Activated CD8-positive, alpha-beta memory T cell treated with anti-CD3 and anti-CD28 coated beads, Interleukin-2, amount 10 ng/mL, durations not matched to agents 7 days and 5 days (primary cell): ENCODE results near the gene SLC12A7. TPM values are rescaled to one million over a fixed set of nuclear protein-coding genes. Genes with fewer than 3 reads are reported as not detected.
"Not testable (repeated sequence)": the region's sequence is repeated elsewhere in the genome, so short reads cannot be mapped to it uniquely, and the experiment has no call there.

Source experiments
- ATAC-seq: fragments of 150-1000 bp; cut with Tn5 transposase; one replicate; pipeline ENCODE4 v1.10.0; 2021; ENCODE audit warnings: moderate library complexity
- CTCF ChIA-PET: fragments of 350-600 bp; sonication (Branson Sonifier 250); formaldehyde crosslinking; loops from one replicate; lab custom pipeline; 2021; ENCODE audit warnings: antibody characterized with exemption; lab: Charles Lee
- DNase-seq: peaks from one replicate; pipeline ENCODE4 v3.0.0-alpha.2; 2020
- H3K27ac Mint-ChIP-seq: one replicate; pipeline ENCODE4 v1.8.0; 2021; ENCODE audit warnings: mild to moderate bottlenecking, mixed read lengths
- H3K27me3 Mint-ChIP-seq: one replicate; pipeline ENCODE4 v1.8.0; 2021; ENCODE audit warnings: mixed read lengths
- H3K36me3 Mint-ChIP-seq: one replicate; pipeline ENCODE4 v1.8.0; 2021; ENCODE audit warnings: mild to moderate bottlenecking, mixed read lengths
- H3K4me1 Mint-ChIP-seq: one replicate; pipeline ENCODE4 v1.8.0; 2021; ENCODE audit warnings: mixed read lengths
- H3K4me3 Mint-ChIP-seq: one replicate; pipeline ENCODE4 v1.8.0; 2021; ENCODE audit warnings: mild to moderate bottlenecking, moderate library complexity, mixed read lengths
- H3K9me3 Mint-ChIP-seq: one replicate; pipeline ENCODE4 v1.8.0; 2022; ENCODE audit warnings: low read depth, mixed read lengths
- microRNA-seq: library from miRNA; unstranded; fragments of <30 nt; microRNA quantifications from one replicate; pipeline ENCODE4 v1.2.0, GENCODE V29; 2022
- total RNA-seq, 2 experiments: library from RNA; stranded (reverse); gene quantifications; one replicate each; pipeline ENCODE4 v1.2.3, GENCODE V29; 2021

The SLC12A7 gene
- total RNA-seq, 2 experiments from 2014 or later, result 6.6 to 12.2 TPM

DNA sequence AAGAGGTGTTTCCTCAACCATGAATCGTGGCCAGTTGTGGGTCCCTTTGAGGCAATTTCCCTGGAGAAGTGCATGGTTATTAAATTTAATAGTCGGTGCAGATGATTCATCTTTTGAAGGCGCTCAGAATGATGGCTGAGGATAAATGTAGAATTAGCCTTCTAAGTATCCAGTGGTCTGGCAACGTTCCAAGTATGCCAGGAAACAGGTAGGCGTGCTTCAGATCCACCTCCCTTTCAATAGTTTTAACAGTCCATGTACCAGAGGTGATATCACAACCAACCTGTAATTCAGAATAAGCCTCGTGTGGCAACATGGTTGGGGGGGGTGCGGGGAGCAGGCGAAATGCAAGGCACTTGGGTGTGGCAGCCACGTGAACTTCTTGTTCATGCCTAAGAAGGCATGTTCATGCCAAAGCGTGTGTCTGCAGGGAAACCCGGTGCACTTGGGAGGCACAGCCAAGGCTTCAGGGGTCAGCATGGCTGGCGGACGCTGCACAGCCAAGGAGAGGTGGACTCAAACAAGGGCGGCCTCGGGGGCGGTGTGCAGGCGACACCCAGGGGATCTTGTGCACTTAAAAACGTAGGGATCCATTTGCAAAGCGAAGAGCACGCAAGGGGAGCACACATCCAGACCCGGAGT lies 108.4 kb downstream of the SLC12A7 start:
- ATAC-seq, result no peak
- Mint-ChIP-seq H3K27me3 (peaks cover 63% of the 10 kb centered on the region), H3K9me3 (no peaks in the 10 kb centered on the region), H3K4me1 (peaks cover 18% of the 10 kb centered on the region), H3K4me3 (no peak overlapping the region), H3K36me3 (no peaks in the 10 kb centered on the region), H3K27ac (no peak overlapping the region)
- DNase-seq, result peak; percentile 38
- CTCF ChIA-PET, result no interaction called here

GRCh38 chr5:1002836-1003235 lies 109.0 kb downstream of the SLC12A7 start:
- no peaks in the 10 kb centered on the region for H3K36me3 Mint-ChIP-seq
- no peak for ATAC-seq
- H3K27ac Mint-ChIP-seq, result no peak overlapping the region

DNA sequence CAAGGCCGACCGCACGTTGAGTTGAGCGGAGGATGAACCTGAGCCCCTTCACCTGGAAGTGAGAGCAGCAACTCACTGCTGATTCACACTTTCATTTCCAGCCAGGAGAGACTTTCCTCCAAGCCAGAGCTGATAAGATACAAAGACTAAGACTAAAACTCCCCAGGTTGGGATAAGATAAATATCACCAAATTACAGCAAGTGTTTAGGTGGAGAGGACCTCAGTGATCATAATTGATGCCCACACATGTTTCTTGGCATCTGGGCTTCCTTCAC lies 109.7 kb downstream of the SLC12A7 start:
- no peaks in the 10 kb centered on the region for H3K9me3 Mint-ChIP-seq
- H3K36me3 Mint-ChIP-seq, result no peaks in the 10 kb centered on the region
- no peak overlapping the region for H3K4me3 Mint-ChIP-seq
- ATAC-seq, result no peak
- H3K27ac Mint-ChIP-seq, result no peak overlapping the region
- H3K27me3 Mint-ChIP-seq, result peaks cover 51% of the 10 kb centered on the region
- CTCF ChIA-PET, result no interaction called here
- DNase-seq, result no peak
- H3K4me1 Mint-ChIP-seq, result peaks cover 18% of the 10 kb centered on the region

More at GRCh38 chr5:1002836-1003235, 109.0 kb downstream of the SLC12A7 start:
- CTCF ChIA-PET, result no interaction called here
- peak; percentile 36 for DNase-seq
- no peak overlapping the region for H3K4me3 Mint-ChIP-seq
- H3K9me3 Mint-ChIP-seq, result no peaks in the 10 kb centered on the region
- peaks cover 57% of the 10 kb centered on the region for H3K27me3 Mint-ChIP-seq
- peaks cover 16% of the 10 kb centered on the region for H3K4me1 Mint-ChIP-seq

GRCh38 chr5:1001406-1002270 lies 110.2 kb downstream of the SLC12A7 start:
- H3K9me3 Mint-ChIP-seq, result no peaks in the 10 kb centered on the region
- no peak overlapping the region for H3K4me3 Mint-ChIP-seq
- CTCF ChIA-PET, result interaction anchor here (1.1 kb wide), 1 partner anchor 9 kb away, joined by 4 read pairs; no protein-coding TSS in a partner anchor
- peak; percentile 37 for DNase-seq
- ATAC-seq, result no peak
- peaks cover 48% of the 10 kb centered on the region for H3K27me3 Mint-ChIP-seq
- no peak overlapping the region for H3K27ac Mint-ChIP-seq
- H3K36me3 Mint-ChIP-seq, result no peaks in the 10 kb centered on the region
- H3K4me1 Mint-ChIP-seq, result peaks cover 24% of the 10 kb centered on the region

- not testable (repeated sequence) for H3K9me3 Mint-ChIP-seq, H3K36me3 Mint-ChIP-seq, H3K4me3 Mint-ChIP-seq, H3K27ac Mint-ChIP-seq, ATAC-seq
- Mint-ChIP-seq H3K4me1 (peaks cover 30% of the 10 kb centered on the region), H3K27me3 (peaks cover 40% of the 10 kb centered on the region)
- CTCF ChIA-PET, result interaction anchor here (1.1 kb wide), 1 partner anchor 10 kb away, joined by 4 read pairs; no protein-coding TSS in a partner anchor
- peak; percentile 15 for DNase-seq
Observed at GRCh38 chr5:1000831-1001230, 111.0 kb downstream of the SLC12A7 start.

Small RNA genes within 50 kb of the gene (microRNA-seq; reads per million reads assigned to microRNA genes)
- not detected for gene MIR4635

Other genes starting within 250 kb of the SLC12A7 start
- 10 to 100 TPM; 58.6 to 64.7 TPM for gene BRD9, start 219.3 kb downstream of the SLC12A7 start, total RNA-seq
- 10 to 100 TPM; 33.0 to 38.8 TPM for gene TRIP13, start 219.2 kb downstream of the SLC12A7 start, total RNA-seq
- gene NKD2, start 103.3 kb downstream of the SLC12A7 start, total RNA-seq, result 1 to 10 TPM; 4.2 to 6.5 TPM
- gene SLC6A19, start 89.5 kb upstream of the SLC12A7 start, total RNA-seq, result not detected
- not detected for gene SLC6A18, start 113.3 kb upstream of the SLC12A7 start, total RNA-seq
- gene TERT, start 183.0 kb upstream of the SLC12A7 start, total RNA-seq, result 1 to 10 TPM in 1 of 2 experiments, under 1 TPM in 1; 0.82 to 1.5 TPM
- gene CLPTM1L, start 233.0 kb upstream of the SLC12A7 start, total RNA-seq, result 100 to 1,000 TPM; 107 to 115 TPM